ENCODE data around the gene PDCL3. TPM values are rescaled to one million over a fixed set of nuclear protein-coding genes. Genes with fewer than 3 reads are reported as not detected.

The PDCL3 gene
- polyA plus RNA-seq: 48.9 TPM

DNA sequence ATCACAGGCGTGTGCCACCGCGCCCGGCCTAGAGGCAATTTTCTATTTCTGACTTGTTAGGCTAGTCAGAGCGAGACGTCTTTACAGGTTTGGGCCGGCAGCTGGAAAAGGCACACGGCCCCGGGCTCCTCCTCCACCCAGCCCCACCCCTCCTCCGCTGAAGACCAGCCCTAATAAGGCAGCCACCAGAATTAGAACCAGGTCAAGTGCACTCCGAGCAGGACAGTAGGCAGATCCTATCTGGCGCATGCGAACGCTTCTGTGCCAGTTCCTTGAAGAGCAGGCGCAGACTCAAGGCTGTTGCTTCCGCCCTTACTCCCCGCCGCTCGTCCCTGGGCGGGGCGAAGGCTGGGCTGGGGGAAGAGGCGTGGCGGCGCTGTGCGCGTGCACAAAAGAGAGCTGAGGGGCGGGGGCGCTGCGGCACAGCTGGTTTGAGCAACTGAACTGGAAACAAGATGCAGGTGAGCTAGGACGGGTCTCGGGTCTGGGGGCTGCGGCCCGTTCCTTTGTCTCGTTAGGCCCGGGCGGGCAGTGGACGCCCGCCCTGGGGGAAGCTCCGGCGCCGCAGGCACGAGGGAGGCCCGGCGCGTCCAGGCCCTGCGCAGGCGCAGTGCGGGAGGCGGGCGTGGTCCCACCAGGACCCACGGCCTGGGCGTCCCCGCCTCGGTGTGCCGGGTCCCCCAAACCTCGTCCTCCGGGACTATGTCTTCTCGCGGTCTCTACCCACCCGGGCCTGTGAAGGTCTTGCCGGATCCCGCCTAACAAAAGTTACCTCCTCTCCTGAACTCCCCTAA is at the start of gene PDCL3:
PDCL3 (plus strand) TSS at position 381 of the 794 bp plus-strand sequence; CDS start at position 456, 75 bp downstream.
- Mint-ChIP-seq H3K27me3 (no peaks in the 10 kb centered on the region), H3K36me3 (peaks cover 5% of the 10 kb centered on the region), H3K4me1 (peaks cover 0 to 25% (median 11%) of the 10 kb centered on the region in 3 donors)

DNA sequence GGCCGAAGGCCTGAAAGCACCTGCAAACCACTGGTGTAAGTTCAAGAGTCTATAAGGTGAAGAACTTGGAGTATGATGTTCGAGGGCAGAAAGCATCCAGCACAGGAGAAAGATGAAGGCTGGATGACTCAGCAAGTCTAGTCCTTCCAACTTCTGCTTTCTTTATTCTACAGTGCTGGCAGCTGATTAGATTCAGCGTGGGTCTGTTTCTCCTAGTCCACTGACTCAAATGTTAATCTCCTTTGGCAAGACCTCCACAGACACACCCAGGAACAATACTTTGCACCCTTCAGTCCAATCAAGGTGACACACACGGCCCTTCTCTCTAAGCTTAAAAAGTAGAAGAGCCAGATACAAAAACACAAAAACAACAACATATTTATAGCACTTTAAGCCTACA is 49.1 kb upstream of the PDCL3 start:
- no peak overlapping the region for H3K27ac Mint-ChIP-seq
- H3K9me3 Mint-ChIP-seq: peaks cover 0 to 2% (median 0%) of the 10 kb centered on the region in 3 donors
- no peaks in the 10 kb centered on the region for H3K36me3 Mint-ChIP-seq
- H3K4me3 Mint-ChIP-seq: no peak overlapping the region
- peaks cover 0 to 4% (median 3%) of the 10 kb centered on the region in 3 donors for H3K4me1 Mint-ChIP-seq
- peaks cover 5% of the 10 kb centered on the region for H3K27me3 Mint-ChIP-seq

More for the DNA sequence above, at the start of gene PDCL3:
- Mint-ChIP-seq H3K9me3 (no peaks in the 10 kb centered on the region), H3K4me3 (peak within 1 kb of the TSS; percentile 88 to 99 (median 98)), H3K27ac (peak within 1 kb of the TSS; percentile 92 to 99 (median 97))

- Mint-ChIP-seq H3K4me1 (peaks cover 0 to 4% (median 3%) of the 10 kb centered on the region in 3 donors), H3K36me3 (no peaks in the 10 kb centered on the region), H3K27me3 (peaks cover 8% of the 10 kb centered on the region), H3K4me3 (no peak overlapping the region), H3K9me3 (peaks cover 0 to 2% (median 0%) of the 10 kb centered on the region in 3 donors), H3K27ac (no peak overlapping the region)
These were observed 45.2 kb upstream of the PDCL3 start for GRCh38 chr2:100517556-100517955.

DNA sequence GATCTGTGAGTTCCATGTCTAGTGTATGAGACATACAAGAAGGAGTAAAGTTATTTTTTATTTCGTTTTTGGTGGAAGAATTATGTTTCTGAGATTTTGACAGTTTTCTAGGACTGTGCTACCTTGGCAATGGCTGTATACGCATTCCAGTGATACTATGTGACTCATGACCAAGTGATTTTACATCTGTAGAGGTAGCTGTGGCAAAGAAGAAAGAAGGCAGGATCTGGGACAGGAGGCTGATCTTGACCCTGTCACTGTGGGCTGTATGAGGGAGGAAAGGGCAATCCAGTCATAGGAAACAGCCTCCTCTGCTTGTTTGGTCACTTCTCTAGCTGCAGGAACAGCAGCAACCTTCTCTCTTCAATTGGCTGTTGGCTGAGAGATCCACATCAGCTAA is 44.0 kb upstream of the PDCL3 start:
- peaks cover 0 to 2% (median 0%) of the 10 kb centered on the region in 3 donors for H3K9me3 Mint-ChIP-seq
- H3K36me3 Mint-ChIP-seq: no peaks in the 10 kb centered on the region
- no peak overlapping the region for H3K4me3 Mint-ChIP-seq

DNA sequence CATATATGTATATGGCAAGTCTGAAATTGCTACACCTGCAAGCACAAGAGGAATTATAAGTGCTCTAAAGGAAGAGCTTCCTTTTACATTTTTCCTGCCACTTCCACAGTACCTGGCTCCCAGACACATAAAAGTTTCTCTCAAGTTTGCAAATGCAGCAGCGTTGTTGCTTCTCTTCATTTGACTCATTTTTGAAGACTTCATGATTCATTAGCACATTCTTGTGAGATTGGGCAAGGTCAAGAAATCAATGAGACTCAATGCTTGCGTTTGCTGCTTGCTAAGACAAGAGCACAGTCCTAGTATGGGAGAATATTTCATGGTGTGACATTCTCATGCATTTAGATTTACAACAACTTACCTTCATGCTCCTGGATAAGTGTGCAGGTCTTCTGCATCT is 42.6 kb upstream of the PDCL3 start:
- no peaks in the 10 kb centered on the region for H3K4me1 Mint-ChIP-seq

More for the DNA sequence above, 44.0 kb upstream of the PDCL3 start:
- Mint-ChIP-seq H3K27ac (no peak overlapping the region), H3K27me3 (peaks cover 8% of the 10 kb centered on the region), H3K4me1 (peaks cover 0 to under 1% (median under 1%) of the 10 kb centered on the region in 3 donors)

GRCh38 chr2:100522430-100522829 is 40.4 kb upstream of the PDCL3 start:
- no peak overlapping the region for H3K27ac Mint-ChIP-seq
- H3K27me3 Mint-ChIP-seq: peaks cover 12% of the 10 kb centered on the region
- H3K4me1 Mint-ChIP-seq: no peaks in the 10 kb centered on the region
- no peaks in the 10 kb centered on the region for H3K36me3 Mint-ChIP-seq
- peaks cover 0 to 2% (median 0%) of the 10 kb centered on the region in 3 donors for H3K9me3 Mint-ChIP-seq
- no peak overlapping the region for H3K4me3 Mint-ChIP-seq

More for the DNA sequence above, 42.6 kb upstream of the PDCL3 start:
- Mint-ChIP-seq H3K4me3 (no peak overlapping the region), H3K9me3 (peaks cover 0 to 2% (median 0%) of the 10 kb centered on the region in 3 donors), H3K36me3 (no peaks in the 10 kb centered on the region), H3K27ac (no peak overlapping the region), H3K27me3 (peaks cover 11% of the 10 kb centered on the region)

- peaks cover 7% of the 10 kb centered on the region for H3K27me3 Mint-ChIP-seq
- H3K36me3 Mint-ChIP-seq: no peaks in the 10 kb centered on the region
- H3K27ac Mint-ChIP-seq: no peak overlapping the region
- H3K4me3 Mint-ChIP-seq: no peak overlapping the region
- H3K9me3 Mint-ChIP-seq: peaks cover 0 to 2% (median 0%) of the 10 kb centered on the region in 3 donors
- no peaks in the 10 kb centered on the region for H3K4me1 Mint-ChIP-seq
These were observed 38.5 kb upstream of the PDCL3 start for GRCh38 chr2:100524331-100524730.

- Mint-ChIP-seq H3K4me1 (no peaks in the 10 kb centered on the region), H3K27me3 (peaks cover 11% of the 10 kb centered on the region), H3K27ac (peak overlapping the region in 1 of 3 donors; percentile 83), H3K9me3 (peaks cover 0 to 2% (median 0%) of the 10 kb centered on the region in 3 donors), H3K36me3 (no peaks in the 10 kb centered on the region), H3K4me3 (no peak overlapping the region)
These were observed 35.9 kb upstream of the PDCL3 start for GRCh38 chr2:100526868-100527267.

- Mint-ChIP-seq H3K4me1 (no peaks in the 10 kb centered on the region), H3K27me3 (peaks cover 8% of the 10 kb centered on the region), H3K4me3 (no peak overlapping the region), H3K27ac (no peak overlapping the region), H3K36me3 (no peaks in the 10 kb centered on the region), H3K9me3 (no peaks in the 10 kb centered on the region)
These were observed 35.3 kb upstream of the PDCL3 start for GRCh38 chr2:100527440-100528015.

DNA sequence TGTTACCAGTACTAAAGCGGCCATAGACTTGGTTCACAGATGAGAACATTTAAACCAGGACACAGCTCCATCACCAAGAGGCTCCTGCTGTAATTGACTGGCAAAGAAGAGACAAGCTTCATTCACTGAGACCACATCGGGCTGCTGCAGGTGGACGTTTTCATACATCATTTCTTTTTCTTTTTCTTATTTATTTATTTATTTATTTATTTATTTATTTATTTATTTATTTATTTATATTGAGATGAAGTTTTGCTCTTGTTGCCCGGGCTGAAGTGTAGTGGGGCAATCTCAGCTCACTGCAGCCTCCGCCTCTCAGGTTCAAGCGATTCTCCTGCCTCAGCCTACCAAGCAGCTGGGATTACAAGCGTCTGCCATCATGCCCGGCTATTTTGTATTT is 33.6 kb upstream of the PDCL3 start:
- H3K4me3 Mint-ChIP-seq: no peak overlapping the region
- no peak overlapping the region for H3K27ac Mint-ChIP-seq
- H3K9me3 Mint-ChIP-seq: peaks cover 0 to 2% (median 1%) of the 10 kb centered on the region in 3 donors
- no peaks in the 10 kb centered on the region for H3K36me3 Mint-ChIP-seq
- peaks cover 14% of the 10 kb centered on the region for H3K27me3 Mint-ChIP-seq
- no peaks in the 10 kb centered on the region for H3K4me1 Mint-ChIP-seq

GRCh38 chr2:100529900-100530299 is 32.9 kb upstream of the PDCL3 start:
- Mint-ChIP-seq H3K27ac (no peak overlapping the region), H3K36me3 (no peaks in the 10 kb centered on the region), H3K9me3 (peaks cover 0 to 2% (median 1%) of the 10 kb centered on the region in 3 donors), H3K4me3 (no peak overlapping the region), H3K4me1 (no peaks in the 10 kb centered on the region), H3K27me3 (peaks cover 11% of the 10 kb centered on the region)

DNA sequence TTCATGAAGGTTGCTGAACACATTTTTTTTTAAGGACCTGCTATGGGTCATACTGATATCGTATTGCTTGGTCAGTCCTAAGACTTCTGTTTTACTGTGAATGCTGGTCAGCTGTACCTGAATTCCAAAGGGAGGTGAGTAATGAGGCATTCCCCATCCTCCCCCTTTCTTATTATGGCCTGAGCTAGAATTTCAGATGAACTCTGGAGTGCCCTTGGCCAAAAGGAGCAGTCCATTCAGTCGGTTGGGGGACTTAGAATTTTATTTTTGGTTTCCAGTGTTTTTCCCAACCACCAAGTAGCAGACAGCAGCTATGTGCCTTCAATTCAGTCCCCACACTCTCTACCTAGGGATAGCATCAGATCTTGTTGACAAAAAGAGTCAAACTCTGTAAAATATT is 26.9 kb upstream of the PDCL3 start:
- Mint-ChIP-seq H3K36me3 (no peaks in the 10 kb centered on the region), H3K4me3 (no peak overlapping the region), H3K4me1 (no peaks in the 10 kb centered on the region), H3K9me3 (peaks cover 0 to 2% (median 1%) of the 10 kb centered on the region in 3 donors), H3K27me3 (peaks cover 5% of the 10 kb centered on the region), H3K27ac (no peak overlapping the region)

DNA sequence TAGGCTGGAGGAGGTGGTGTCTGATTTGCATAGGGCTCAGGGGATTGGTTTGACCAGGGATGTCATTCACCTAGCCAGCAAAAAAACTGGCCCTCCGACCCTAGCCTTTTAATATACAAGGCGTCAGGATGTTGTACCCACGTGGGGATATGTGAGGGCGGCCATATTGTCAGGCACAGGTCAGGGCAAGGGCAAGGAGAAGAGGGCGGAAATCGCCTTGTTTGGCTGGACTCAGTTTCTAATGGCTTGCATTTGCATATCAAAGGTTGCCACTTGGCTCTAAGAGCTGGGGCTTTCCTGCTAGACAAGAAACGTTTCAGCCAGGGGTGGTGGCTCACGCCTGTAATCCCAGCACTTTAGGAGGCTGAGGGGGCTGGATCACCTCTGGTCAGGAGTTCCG is 24.9 kb upstream of the PDCL3 start:
- no peak overlapping the region for H3K4me3 Mint-ChIP-seq
- H3K27me3 Mint-ChIP-seq: peaks cover 7% of the 10 kb centered on the region
- no peaks in the 10 kb centered on the region for H3K4me1 Mint-ChIP-seq
- H3K36me3 Mint-ChIP-seq: no peaks in the 10 kb centered on the region
- peaks cover 0 to 2% (median 1%) of the 10 kb centered on the region in 3 donors for H3K9me3 Mint-ChIP-seq
- H3K27ac Mint-ChIP-seq: no peak overlapping the region

DNA sequence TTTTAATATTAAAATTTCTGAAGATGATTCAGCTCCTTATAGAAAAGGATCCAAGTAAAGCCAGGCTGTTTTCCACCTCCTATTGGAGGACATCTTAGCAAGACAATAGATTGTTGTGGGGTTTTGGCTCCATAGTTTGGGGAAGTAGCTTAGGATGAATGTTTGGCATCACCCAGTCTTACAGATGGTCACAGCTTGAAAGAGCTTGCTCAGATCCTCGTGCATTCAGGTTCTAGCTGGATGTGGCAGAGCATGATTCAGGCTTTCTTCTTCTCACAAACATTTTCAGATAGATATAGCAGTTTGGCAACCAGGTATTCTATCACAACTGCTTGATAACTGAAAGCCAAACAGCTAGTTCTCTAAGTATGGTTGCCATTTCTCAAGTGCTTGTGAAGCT is 23.6 kb upstream of the PDCL3 start:
- Mint-ChIP-seq H3K27me3 (peaks cover 1% of the 10 kb centered on the region), H3K4me1 (peaks cover 0 to 1% (median 0%) of the 10 kb centered on the region in 3 donors), H3K36me3 (no peaks in the 10 kb centered on the region), H3K9me3 (no peaks in the 10 kb centered on the region), H3K27ac (no peak overlapping the region), H3K4me3 (no peak overlapping the region)

DNA sequence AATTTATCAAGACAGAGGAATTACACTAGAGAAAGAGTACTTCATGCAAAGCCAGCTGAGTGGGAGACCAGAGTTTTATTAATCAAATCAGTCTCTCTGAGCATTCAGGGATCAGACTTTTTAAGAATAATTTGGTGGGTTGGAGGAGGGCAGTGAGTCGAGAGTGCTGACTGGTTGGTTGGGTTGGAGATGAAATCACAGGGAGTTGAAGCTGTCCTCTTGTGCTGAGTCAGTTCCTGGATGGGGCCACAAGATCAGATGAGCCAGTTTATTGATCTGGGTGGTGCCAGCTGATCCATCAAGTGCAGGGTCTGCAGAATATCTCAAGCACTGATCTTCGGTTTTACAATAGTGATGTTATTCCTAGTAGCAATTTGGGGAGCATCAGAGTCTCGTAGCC is 21.4 kb upstream of the PDCL3 start:
- Mint-ChIP-seq H3K27ac (no peak overlapping the region), H3K4me1 (peaks cover 0 to 1% (median 0%) of the 10 kb centered on the region in 3 donors), H3K9me3 (no peaks in the 10 kb centered on the region), H3K4me3 (no peak overlapping the region), H3K36me3 (no peaks in the 10 kb centered on the region), H3K27me3 (peaks cover 3% of the 10 kb centered on the region)

Data from IgD-negative memory B cell (primary cell).